Heart right ventricle (tissue), 16 donors: ENCODE measurements around the gene PLCB1. TPM values are rescaled to one million over a fixed set of nuclear protein-coding genes. Genes with fewer than 3 reads are reported as not detected.

Source experiments
- ATAC-seq, 8 donors: fragments of 200-7000 bp; cut with Tn5 transposase; one replicate each; pipeline ENCODE4 v1.9.1; 2020; ENCODE audit warnings: mild to moderate bottlenecking in 8 of 8, moderate library complexity in 8 of 8, moderate number of reproducible peaks in 1 of 8
- DNase-seq, 2 donors: peaks; one replicate each; pipeline ENCODE4 v3.0.0-alpha.2; 2020
- H3K27ac ChIP-seq, 10 donors: fragments of 200-600 bp; sonication (generic) in 2 of 10; one replicate each; pipeline versions ENCODE4 v1.5.0 to v1.8.0; 2020 to 2022; ENCODE audit warnings: mild to moderate bottlenecking in 3 of 10
- H3K27me3 ChIP-seq, 7 donors: fragments of 200-600 bp; one replicate each; pipeline ENCODE4 v1.8.0; 2021 to 2022; ENCODE audit warnings: mild to moderate bottlenecking in 2 of 7
- H3K36me3 ChIP-seq, 9 donors: fragments of 200-600 bp; sonication (generic) in 1 of 9; one replicate each; pipeline versions ENCODE4 v1.5.0 to v1.8.0; 2020 to 2022; ENCODE audit warnings: mild to moderate bottlenecking in 2 of 9
- H3K4me1 ChIP-seq, 9 donors: fragments of 200-600 bp; sonication (generic) in 1 of 9; one replicate each; pipeline versions ENCODE4 v1.5.0 to v1.8.0; 2020 to 2022; ENCODE audit warnings: mild to moderate bottlenecking in 4 of 9
- H3K4me3 ChIP-seq, 10 donors: fragments of 200-600 bp; sonication (generic) in 2 of 10; one replicate each; pipeline versions ENCODE4 v1.5.0 to v1.8.0; 2020 to 2022; ENCODE audit warnings: mild to moderate bottlenecking in 7 of 10, moderate library complexity in 2 of 10
- H3K9me3 ChIP-seq, 11 donors: fragments of 200-600 bp in 10 of 11; sonication (generic) in 2 of 11; one replicate each; pipeline versions ENCODE4 v1.5.0 to v1.8.0; 2013 to 2022; ENCODE audit warnings: mild to moderate bottlenecking in 2 of 11, control low read depth in 1 of 11, moderate library complexity in 1 of 11
- CTCF ChIP-seq, 9 donors: fragments of 200-600 bp; sonication (generic) in 2 of 9; IDR thresholded peaks; one replicate each; pipeline versions ENCODE4 v1.5.0 to v1.8.0; 2021 to 2022; ENCODE audit warnings: antibody characterized with exemption in 9 of 9, mild to moderate bottlenecking in 5 of 9, moderate library complexity in 1 of 9
- WGBS, 2 donors: extraction: QIAGEN DNeasy Blood & Tissue Kit; methylation state at CpG; one replicate each; pipeline ENCODE4 v1.1.7; 2013; ENCODE audit warnings: inconsistent platforms in 1 of 2; 5-methylcytosine and 5-hydroxymethylcytosine counted together
- intact Hi-C, 10 donors: fragments of 100-400 bp; cut with DNase I; formaldehyde crosslinking; loops; one replicate each; pipeline versions ENCODE4 v1.11.1 to v1.14.2; 2022
- polyA plus RNA-seq, 2 donors: library from polyadenylated mRNA; stranded (reverse); fragments of 200-250 nt; gene quantifications; one replicate each; pipeline ENCODE4 v1.2.3, GENCODE V29; 2013
- total RNA-seq, 10 donors: library from RNA; stranded (reverse); fragmentation: NEBNext Ultra II Directional in 3 of 10; extraction: Animal tissue kit (Norgen Biotek cat#: 25700) in 3 of 10; gene quantifications; one replicate each; pipeline versions ENCODE4 v1.2.1 to v1.2.4, GENCODE V29; 2021 to 2023
- donor health status: Arrhythmogenic right ventricular cardiomyopathy.
- donor health status: ischemic (EF 13 %, LVEDD 7.1; RV severe dilation, severe dysfunction).
- donor health status: healthy with polysubstance abuse.
- donor health status: DM: no; HTN: yes; CAD: no.
- donor health status: DM: no; HTN: no; CAD: no.
- donor health status: ischemic (EF 25% LVEDD 6.9; RV normal size, moderate dysfunction).
- donor health status: ischemic (EF 25% LVEDD 5.7; RV mildly dilated, moderate dysfunction).
- donor health status: healthy.
- donor health status: DM: yes; HTN: yes; CAD: no.
- donor health status: Ischemic cardiomyopathy.
- donor health status: ischemic (EF 35%, LVEDD 5.7; RV mildly dilated, moderate dysfunction).
- donor health status: nonischemic (EF 11% LVEDD 7.7; RV severe dilation, severe dysfunction).
- donor health status: DM: yes; HTN: yes; CAD: no.
- donor health status: PGD.
- donor health status: ischemic (EF 29% LVEDD 5.4; RV normal size, mild dysfunction).
- donor health status: nonischemic (EF 23%, LVEDD 6.1; RV moderate dilation, normal function).

Gene PLCB1
- total and polyA plus RNA-seq, 12 donors, result 2.2 to 12.7 (median 7.1) TPM

DNA sequence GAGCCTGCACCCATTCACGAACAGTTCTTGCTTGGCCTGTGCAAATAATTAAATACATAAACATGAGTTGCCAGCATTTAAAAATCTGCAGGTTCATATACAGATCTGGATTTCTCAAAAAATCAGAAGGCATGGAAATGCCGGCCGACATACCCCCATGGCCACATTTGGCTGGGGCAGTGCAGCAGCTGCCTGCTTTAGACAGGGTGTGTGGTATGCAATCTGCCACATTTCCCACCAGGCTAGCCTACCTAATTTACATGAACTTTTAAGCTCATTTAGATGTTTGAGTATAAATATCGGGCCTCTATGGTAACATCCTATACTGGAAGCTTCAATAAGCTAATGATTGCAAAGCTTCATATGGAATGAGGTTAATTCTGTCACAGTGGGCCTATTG lies 31.5 kb downstream of the PLCB1 start:
- intact Hi-C loops, result no loop called here
- Histone ChIP-seq H3K27ac (no peak overlapping the region), H3K4me1 (peaks cover 0 to 20% (median 16%) of the 10 kb centered on the region in 9 donors), H3K4me3 (no peak overlapping the region), H3K9me3 (peaks cover 0 to 10% (median 0%) of the 10 kb centered on the region in 11 donors), H3K27me3 (no peaks in the 10 kb centered on the region), H3K36me3 (no peaks in the 10 kb centered on the region)
- TF ChIP-seq CTCF (IDR thresholded peaks at IDR 0.05), result no peak
- 96 to 97% methylated on average over 4 of the region's 4 CpGs for WGBS, 2 donors
- no peak for DNase-seq
- ATAC-seq, result no peak

- no peak for ATAC-seq
- Histone ChIP-seq H3K27ac (no peak overlapping the region), H3K4me3 (no peak overlapping the region), H3K36me3 (no peaks in the 10 kb centered on the region), H3K4me1 (peaks cover 0 to 10% (median 6%) of the 10 kb centered on the region in 9 donors), H3K27me3 (no peaks in the 10 kb centered on the region), H3K9me3 (no peaks in the 10 kb centered on the region)
- TF ChIP-seq CTCF (IDR thresholded peaks at IDR 0.05), result no peak
- no peak for DNase-seq
- WGBS, 2 donors, result 85 to 92% methylated on average over 7 of the region's 7 CpGs
- intact Hi-C loops, result no loop called here
Measured at GRCh38 chr20:8166730-8167129, 34.7 kb downstream of the PLCB1 start.

DNA sequence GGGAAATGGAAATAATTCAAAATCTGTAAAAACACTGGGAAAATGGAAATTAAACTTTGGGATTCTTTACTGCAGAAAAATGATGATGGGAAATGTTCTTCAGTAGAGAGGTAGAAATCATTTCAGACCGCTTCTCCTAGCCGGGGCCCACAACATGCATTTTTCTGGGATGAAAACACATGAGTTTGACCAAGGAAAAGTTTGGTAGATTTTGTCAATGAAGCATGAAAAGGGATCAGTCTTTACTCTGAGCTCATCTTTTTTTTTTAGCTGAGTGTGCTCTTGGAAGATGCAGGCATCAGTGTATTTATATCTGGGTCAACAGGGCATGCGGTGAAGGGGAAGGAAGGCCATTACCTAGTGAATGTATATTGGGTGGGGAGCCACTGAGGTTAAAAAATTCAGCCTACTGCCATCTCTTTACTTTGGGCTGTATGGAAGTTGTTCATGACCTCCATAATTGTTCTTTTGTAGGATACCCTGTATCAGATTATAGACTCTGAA lies 36.8 kb downstream of the PLCB1 start:
- intact Hi-C loops, result no loop called here
- no peak for DNase-seq
- TF ChIP-seq CTCF (IDR thresholded peaks at IDR 0.05), result no peak
- Histone ChIP-seq H3K9me3 (no peaks in the 10 kb centered on the region), H3K27me3 (no peaks in the 10 kb centered on the region), H3K27ac (no peak overlapping the region), H3K4me1 (peaks cover 0 to 4% (median 0%) of the 10 kb centered on the region in 9 donors), H3K4me3 (no peak overlapping the region), H3K36me3 (no peaks in the 10 kb centered on the region)
- no peak for ATAC-seq
- 93 to 96% methylated on average over 3 of the region's 3 CpGs for WGBS, 2 donors

- no peak for TF ChIP-seq CTCF (IDR thresholded peaks at IDR 0.05)
- Histone ChIP-seq H3K4me1 (peaks cover 0 to 7% (median 0%) of the 10 kb centered on the region in 9 donors), H3K36me3 (no peaks in the 10 kb centered on the region), H3K27me3 (no peaks in the 10 kb centered on the region), H3K4me3 (no peak overlapping the region), H3K9me3 (no peaks in the 10 kb centered on the region), H3K27ac (no peak overlapping the region)
- DNase-seq (no peak), ATAC-seq (no peak)
- intact Hi-C loops, result no loop called here
- WGBS, 2 donors, result 88 to 92% methylated on average over 1 of the region's 1 CpG
Measured at GRCh38 chr20:8170921-8171320, 38.9 kb downstream of the PLCB1 start.
